ENCODE results near the gene SH3GL2. TPM values are rescaled to one million over a fixed set of nuclear protein-coding genes. Genes with fewer than 3 reads are reported as not detected.
A peak's percentile ranks its signal among the peaks of the same experiment; 100 is the strongest.

The SH3GL2 gene
- total RNA-seq (1 to 10 TPM in 3 of 6 donors, under 1 TPM in 3; 0.47 to 2.6 (median 1.2) TPM), polyA plus RNA-seq (10 to 100 TPM in 1 of 2 donors, 1 to 10 TPM in 1; 2.6 to 17.3 TPM)

DNA sequence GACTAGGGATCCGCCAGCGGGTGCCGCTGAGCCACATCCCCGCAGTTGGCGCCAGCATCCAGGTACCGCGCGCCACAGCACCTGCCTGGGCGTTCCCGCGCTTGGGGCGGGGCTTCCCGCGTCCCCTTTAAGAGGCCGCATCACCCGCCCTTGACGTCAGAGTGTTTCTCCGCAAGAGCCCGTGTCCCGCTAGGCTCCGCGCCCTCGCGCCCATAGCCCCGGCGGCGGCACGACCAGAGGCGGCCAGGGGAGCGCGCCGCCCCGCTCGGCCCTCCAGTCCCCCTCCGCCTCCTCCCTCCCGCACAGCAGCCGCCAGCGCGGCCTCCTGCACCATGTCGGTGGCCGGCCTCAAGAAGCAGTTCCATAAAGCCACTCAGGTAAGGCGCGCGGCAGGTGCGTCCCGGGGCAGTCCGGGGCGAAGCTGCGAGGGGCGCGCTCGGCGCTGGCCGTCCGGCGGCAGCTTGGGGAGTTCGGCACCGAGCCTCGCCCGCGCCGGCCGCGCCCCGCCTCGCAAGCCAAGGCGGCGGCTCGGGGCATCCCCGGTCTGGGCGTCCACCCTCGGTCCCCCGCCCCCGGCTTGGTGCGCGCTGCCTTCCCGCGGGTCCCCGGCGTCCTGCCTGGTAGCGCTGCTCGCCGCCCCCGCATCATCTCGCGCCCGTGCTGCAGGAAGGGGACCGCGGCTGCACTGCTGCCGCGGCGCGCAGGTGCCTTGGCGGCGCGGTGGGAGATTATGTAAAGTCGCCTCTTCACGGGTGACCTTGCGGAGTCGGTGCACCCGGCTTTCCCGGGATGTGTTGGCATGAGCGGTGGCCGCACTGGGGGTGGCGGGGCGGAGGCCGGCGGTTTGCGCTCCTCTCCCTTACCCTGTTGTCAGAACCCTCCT is at the start of gene SH3GL2:
TSS of gene SH3GL2 (plus strand) at position 156 of the 883 bp plus-strand sequence.
- Histone ChIP-seq H3K27me3 (peaks cover 0 to 10% (median 2%) of the 10 kb centered on the region in 4 donors), H3K27ac (no peak within 1 kb of the TSS), H3K9me3 (no peaks in the 10 kb centered on the region), H3K4me3 (peak within 1 kb of the TSS; percentile 23 to 55 (median 38)), H3K4me1 (no peaks in the 10 kb centered on the region), H3K36me3 (no peaks in the 10 kb centered on the region)
- intact Hi-C loops (cut with DNase I), result no loop called here
- 1% methylated on average over 79 to 109 of the region's 109 CpGs for WGBS, 2 donors
- TF ChIP-seq, protein P1, sequence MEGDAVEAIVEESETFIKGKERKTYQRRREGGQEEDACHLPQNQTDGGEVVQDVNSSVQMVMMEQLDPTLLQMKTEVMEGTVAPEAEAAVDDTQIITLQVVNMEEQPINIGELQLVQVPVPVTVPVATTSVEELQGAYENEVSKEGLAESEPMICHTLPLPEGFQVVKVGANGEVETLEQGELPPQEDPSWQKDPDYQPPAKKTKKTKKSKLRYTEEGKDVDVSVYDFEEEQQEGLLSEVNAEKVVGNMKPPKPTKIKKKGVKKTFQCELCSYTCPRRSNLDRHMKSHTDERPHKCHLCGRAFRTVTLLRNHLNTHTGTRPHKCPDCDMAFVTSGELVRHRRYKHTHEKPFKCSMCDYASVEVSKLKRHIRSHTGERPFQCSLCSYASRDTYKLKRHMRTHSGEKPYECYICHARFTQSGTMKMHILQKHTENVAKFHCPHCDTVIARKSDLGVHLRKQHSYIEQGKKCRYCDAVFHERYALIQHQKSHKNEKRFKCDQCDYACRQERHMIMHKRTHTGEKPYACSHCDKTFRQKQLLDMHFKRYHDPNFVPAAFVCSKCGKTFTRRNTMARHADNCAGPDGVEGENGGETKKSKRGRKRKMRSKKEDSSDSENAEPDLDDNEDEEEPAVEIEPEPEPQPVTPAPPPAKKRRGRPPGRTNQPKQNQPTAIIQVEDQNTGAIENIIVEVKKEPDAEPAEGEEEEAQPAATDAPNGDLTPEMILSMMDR (IDR thresholded peaks at IDR 0.05), result no peak
- ATAC-seq, result peak; percentile 67 to 95 (median 92)
- DNase-seq, result peak; percentile 34 to 76 (median 40)
- no peak for FAIRE-seq

DNA sequence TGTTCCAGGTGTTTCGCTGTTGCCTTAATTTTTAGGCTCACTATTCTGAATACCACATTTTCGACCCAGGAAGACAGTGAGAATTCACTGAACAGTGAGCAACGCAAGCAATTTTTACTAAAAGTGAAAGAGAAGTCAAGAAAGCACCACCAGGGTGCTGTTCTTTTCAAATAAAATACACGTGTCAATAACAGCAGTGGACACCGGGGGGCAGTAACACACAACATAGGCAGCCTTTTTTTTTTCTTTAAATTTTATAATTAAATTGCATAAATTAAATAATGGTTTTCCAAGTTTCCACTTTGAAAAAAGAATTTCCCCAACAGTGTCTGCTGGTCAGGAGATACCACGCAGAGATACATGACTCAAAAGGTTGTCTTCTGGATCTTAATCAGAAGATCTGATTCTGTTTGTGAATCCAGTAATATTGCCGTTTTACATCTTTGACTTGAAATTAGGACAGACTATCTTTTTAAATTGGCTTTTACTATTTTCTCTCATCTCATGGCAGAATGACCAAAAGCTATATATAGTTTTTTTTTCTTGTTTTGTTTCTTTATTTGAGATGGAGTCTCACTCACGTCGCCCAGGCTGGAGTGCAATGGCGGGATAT is 47.1 kb upstream of the SH3GL2 start:
- H3K9me3 ChIP-seq, result no peaks in the 10 kb centered on the region
- H3K36me3 ChIP-seq, result no peaks in the 10 kb centered on the region
- FAIRE-seq (no peak), ATAC-seq (peak in 3 of 4 donors; percentile 76 to 80 (median 77)), DNase-seq (peak in 2 of 6 donors; percentile 3 to 17)
- H3K27ac ChIP-seq, result no peak overlapping the region
- H3K27me3 ChIP-seq, result peaks cover 0 to 4% (median 0%) of the 10 kb centered on the region in 4 donors
- intact Hi-C loops (cut with DNase I), result no loop called here
- no peaks in the 10 kb centered on the region for H3K4me1 ChIP-seq
- 41 to 42% methylated on average over 10 of the region's 10 CpGs for WGBS, 2 donors
- TF ChIP-seq, protein P1 (IDR thresholded peaks at IDR 0.05), result peak; percentile 38 to 58 (median 50)
- no peak overlapping the region for H3K4me3 ChIP-seq

DNA sequence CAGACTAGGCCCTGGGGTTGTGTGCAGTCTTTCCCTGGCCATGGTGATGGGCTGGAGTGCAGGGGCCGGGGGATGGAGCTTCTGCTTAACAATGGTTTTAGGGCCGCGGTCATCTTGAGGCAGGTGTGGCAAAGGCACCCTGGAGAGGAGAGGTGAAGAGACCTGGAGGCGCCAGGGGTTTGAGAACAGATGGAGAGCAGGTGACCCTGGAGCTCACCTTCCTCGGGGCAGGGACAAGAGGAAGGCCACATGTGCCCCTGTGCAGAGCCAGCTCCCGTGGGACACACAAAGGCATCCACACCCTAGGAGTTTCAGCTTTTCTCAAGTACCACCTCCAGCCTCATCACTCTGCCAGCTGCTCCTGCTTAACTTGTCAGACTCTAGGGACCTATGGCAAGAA is 46.4 kb upstream of the SH3GL2 start:
- H3K4me1 ChIP-seq, result no peaks in the 10 kb centered on the region
- no peak overlapping the region for H3K27ac ChIP-seq
- WGBS, 2 donors, result 60 to 68% methylated on average over 6 of the region's 6 CpGs
- no peaks in the 10 kb centered on the region for H3K36me3 ChIP-seq
- FAIRE-seq (no peak), DNase-seq (no peak), ATAC-seq (no peak)
- peaks cover 0 to 4% (median 0%) of the 10 kb centered on the region in 4 donors for H3K27me3 ChIP-seq
- intact Hi-C loops (cut with DNase I), result no loop called here
- no peak overlapping the region for H3K4me3 ChIP-seq
- TF ChIP-seq, protein P1 (IDR thresholded peaks at IDR 0.05), result no peak
- H3K9me3 ChIP-seq, result no peaks in the 10 kb centered on the region

DNA sequence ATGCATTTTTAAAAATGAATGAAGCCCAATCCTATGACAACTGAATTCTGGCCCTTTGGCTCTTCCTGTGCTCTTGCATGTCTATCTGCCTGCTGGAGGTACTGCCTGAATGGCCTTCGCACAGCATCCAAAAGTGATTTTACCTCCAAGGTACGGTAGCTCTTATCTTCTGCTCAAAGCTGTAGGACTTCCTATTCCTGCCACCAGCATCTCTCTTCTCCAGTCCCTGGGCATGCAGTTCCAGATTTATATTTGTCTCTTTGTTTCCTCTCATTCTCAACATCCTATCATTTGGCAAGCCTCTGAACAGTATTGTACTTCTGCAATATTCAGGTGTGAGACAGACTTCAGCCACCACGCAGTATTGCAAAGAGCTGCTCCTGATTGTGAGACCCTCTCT is 43.7 kb upstream of the SH3GL2 start:
- TF ChIP-seq, protein P1 (IDR thresholded peaks at IDR 0.05), result no peak
- H3K4me3 ChIP-seq, result no peak overlapping the region
- 57 to 73% methylated on average over 3 of the region's 3 CpGs for whole genome bisulfite sequencing, 2 donors
- H3K27me3 ChIP-seq, result peaks cover 0 to 4% (median 0%) of the 10 kb centered on the region in 4 donors
- no peak overlapping the region for H3K27ac ChIP-seq
- H3K9me3 ChIP-seq, result no peaks in the 10 kb centered on the region
- DNase-seq (no peak), ATAC-seq (no peak), FAIRE-seq (no peak)
- H3K36me3 ChIP-seq, result no peaks in the 10 kb centered on the region
- H3K4me1 ChIP-seq, result no peaks in the 10 kb centered on the region
- intact Hi-C loops (cut with DNase I), result no loop called here
